ENCODE measurements around the gene KIRREL1. TPM values are rescaled to one million over a fixed set of nuclear protein-coding genes. Genes with fewer than 3 reads are reported as not detected.

The KIRREL1 gene
- total and polyA plus RNA-seq, 5 donors from 2014 or later = not detected

DNA sequence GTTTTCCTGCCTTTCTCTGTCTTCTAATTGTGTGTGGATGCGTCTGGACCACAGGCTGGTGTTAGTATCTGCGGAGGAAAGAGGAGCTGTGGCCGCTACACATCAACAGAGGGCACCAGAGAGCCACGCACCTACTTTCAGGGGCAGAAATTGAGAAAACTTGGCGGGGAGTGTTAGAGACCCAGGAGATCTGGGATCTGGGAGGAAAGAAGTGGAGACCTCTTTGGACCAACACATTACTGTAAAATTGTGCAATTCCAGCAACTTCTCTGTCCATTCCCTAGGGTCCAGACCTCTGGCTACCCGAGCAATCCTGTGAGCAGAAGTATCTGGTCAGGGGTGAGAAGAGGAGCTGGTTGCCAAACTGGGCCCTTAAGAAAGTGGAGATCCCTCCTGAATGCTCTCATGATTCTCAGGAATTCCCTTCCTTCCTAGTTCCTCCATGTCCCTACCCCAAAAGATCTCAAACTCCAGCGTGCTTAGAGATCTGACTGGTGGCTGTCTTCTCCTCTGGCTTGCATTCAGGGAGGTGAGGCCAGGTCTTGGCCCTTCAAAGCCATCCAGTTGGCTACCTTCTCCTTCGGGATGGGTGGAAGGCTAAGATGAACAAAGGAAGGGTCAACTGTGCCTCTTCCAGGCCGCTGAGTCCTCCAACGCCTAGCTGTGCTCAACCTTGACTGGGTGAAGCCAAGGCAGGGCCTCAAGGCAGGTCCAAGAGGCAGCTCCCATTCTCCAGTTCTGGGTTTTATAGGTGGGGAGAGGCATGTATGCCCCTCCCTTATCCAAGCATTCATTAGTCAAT, 1.2 kb upstream of the KIRREL1 start:
- H3K4me1 Mint-ChIP-seq = peaks cover 0 to 15% (median 0%) of the 10 kb centered on the region in 4 donors

GRCh38 chr1:157992833-157993146, 655 bp upstream of the KIRREL1 start:
- ATAC-seq (ENCODE audit: low read depth in 2 of 2) = no peak
- H3K4me1 Mint-ChIP-seq = peaks cover 0 to 15% (median 0%) of the 10 kb centered on the region in 4 donors
- no peak for DNase-seq
- Histone ChIP-seq H3K27ac (ENCODE audit: insufficient read depth, low read length, poor library complexity, severe bottlenecking) (no peak overlapping the region), H3K4me1 (ENCODE audit: control insufficient read depth, insufficient read depth, low read length, poor library complexity, severe bottlenecking) (peaks cover 4% of the 10 kb centered on the region), H3K27me3 (ENCODE audit: control insufficient read depth, insufficient read depth, low read length) (peaks cover 16% of the 10 kb centered on the region), H3K9me3 (ENCODE audit: control insufficient read depth in 2 of 2, low read length in 2 of 2) (no peaks in the 10 kb centered on the region), H3K4me3 (ENCODE audit: low read depth, low read length) (no peak overlapping the region), H3K36me3 (ENCODE audit: control insufficient read depth, insufficient read depth, low read length) (no peaks in the 10 kb centered on the region)
- peaks cover 0 to 2% (median 0%) of the 10 kb centered on the region in 7 donors for H3K9me3 Mint-ChIP-seq
- H3K36me3 Mint-ChIP-seq = peaks cover 3% of the 10 kb centered on the region
- H3K27me3 Mint-ChIP-seq = peaks cover 44% of the 10 kb centered on the region
- H3K4me3 Mint-ChIP-seq = no peak overlapping the region
- no peak overlapping the region for H3K27ac Mint-ChIP-seq

More for the DNA sequence above, 1.2 kb upstream of the KIRREL1 start:
- Histone ChIP-seq H3K27me3 (ENCODE audit: control insufficient read depth, insufficient read depth, low read length) (peaks cover 16% of the 10 kb centered on the region), H3K4me3 (ENCODE audit: low read depth, low read length) (no peak overlapping the region), H3K27ac (ENCODE audit: insufficient read depth, low read length, poor library complexity, severe bottlenecking) (no peak overlapping the region), H3K36me3 (ENCODE audit: control insufficient read depth, insufficient read depth, low read length) (no peaks in the 10 kb centered on the region), H3K9me3 (ENCODE audit: control insufficient read depth in 2 of 2, low read length in 2 of 2) (no peaks in the 10 kb centered on the region), H3K4me1 (ENCODE audit: control insufficient read depth, insufficient read depth, low read length, poor library complexity, severe bottlenecking) (peaks cover 4% of the 10 kb centered on the region)
- Mint-ChIP-seq H3K4me3 (no peak overlapping the region), H3K36me3 (peaks cover 3% of the 10 kb centered on the region), H3K27ac (no peak overlapping the region), H3K27me3 (peaks cover 45% of the 10 kb centered on the region), H3K9me3 (peaks cover 0 to 3% (median 0%) of the 10 kb centered on the region in 7 donors)
- DNase-seq = peak in 2 of 3 donors; percentile 13 to 31
- peak in 1 of 2 donors; percentile 52 for ATAC-seq (ENCODE audit: low read depth in 2 of 2)

GRCh38 chr1:157993918-157994605, 617 bp downstream of the KIRREL1 start:
- Histone ChIP-seq H3K27me3 (ENCODE audit: control insufficient read depth, insufficient read depth, low read length) (peaks cover 15% of the 10 kb centered on the region), H3K9me3 (ENCODE audit: control insufficient read depth in 2 of 2, low read length in 2 of 2) (no peaks in the 10 kb centered on the region), H3K4me3 (ENCODE audit: low read depth, low read length) (no peak overlapping the region), H3K4me1 (ENCODE audit: control insufficient read depth, insufficient read depth, low read length, poor library complexity, severe bottlenecking) (peaks cover 4% of the 10 kb centered on the region), H3K27ac (ENCODE audit: insufficient read depth, low read length, poor library complexity, severe bottlenecking) (no peak overlapping the region), H3K36me3 (ENCODE audit: control insufficient read depth, insufficient read depth, low read length) (no peaks in the 10 kb centered on the region)
- Mint-ChIP-seq H3K36me3 (peaks cover 3% of the 10 kb centered on the region), H3K27me3 (peaks cover 43% of the 10 kb centered on the region), H3K4me1 (peaks cover 0 to 15% (median 0%) of the 10 kb centered on the region in 4 donors), H3K27ac (no peak overlapping the region), H3K4me3 (peak overlapping the region in 1 of 4 donors; percentile 29), H3K9me3 (peaks cover 0 to 2% (median 0%) of the 10 kb centered on the region in 7 donors)
- DNase-seq (no peak), ATAC-seq (ENCODE audit: low read depth in 2 of 2) (no peak)

DNA sequence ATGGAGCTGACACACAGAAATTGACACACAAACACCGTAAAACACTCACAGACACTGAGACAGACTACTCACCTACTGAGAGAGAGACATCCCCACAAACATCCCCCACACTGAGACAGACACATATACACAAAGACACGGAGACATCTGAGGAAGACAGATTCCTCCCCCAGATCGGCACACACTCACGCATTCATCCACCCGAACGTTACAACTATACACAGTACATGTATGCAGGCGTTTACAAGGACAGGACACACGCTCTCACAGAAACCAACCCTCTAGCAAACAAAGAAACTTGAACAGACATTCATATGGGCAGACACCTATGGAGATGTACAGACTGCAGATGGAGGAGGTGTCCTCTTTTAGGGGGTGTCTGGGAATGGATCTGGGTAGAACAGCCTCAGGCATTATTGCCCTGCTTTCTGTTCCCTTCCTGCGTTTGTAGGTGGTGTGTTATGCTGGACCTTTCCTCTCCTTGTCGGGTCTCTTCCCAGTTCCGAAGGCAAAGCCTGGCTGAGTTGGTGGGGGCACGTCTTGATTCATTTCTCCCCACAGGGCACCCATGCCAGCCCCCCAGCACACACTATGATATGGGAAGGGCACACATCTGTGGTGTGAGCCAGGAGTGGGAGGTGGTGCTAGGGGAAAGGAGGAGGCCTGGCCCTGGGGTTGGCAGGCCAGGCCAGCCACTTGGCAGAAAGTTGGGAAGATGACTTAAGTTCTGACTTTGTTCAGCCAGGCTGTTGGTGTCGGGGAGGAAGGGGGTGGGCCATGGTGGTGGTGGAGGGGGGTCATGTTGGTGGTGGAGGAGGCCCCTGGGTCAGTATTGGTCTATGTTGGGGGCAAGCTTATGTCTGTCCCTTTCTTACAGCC, 1.5 kb downstream of the KIRREL1 start:
- Histone ChIP-seq H3K27me3 (ENCODE audit: control insufficient read depth, insufficient read depth, low read length) (peaks cover 11% of the 10 kb centered on the region), H3K9me3 (ENCODE audit: control insufficient read depth in 2 of 2, low read length in 2 of 2) (no peaks in the 10 kb centered on the region), H3K4me1 (ENCODE audit: control insufficient read depth, insufficient read depth, low read length, poor library complexity, severe bottlenecking) (peaks cover 4% of the 10 kb centered on the region), H3K36me3 (ENCODE audit: control insufficient read depth, insufficient read depth, low read length) (no peaks in the 10 kb centered on the region), H3K4me3 (ENCODE audit: low read depth, low read length) (no peak overlapping the region), H3K27ac (ENCODE audit: insufficient read depth, low read length, poor library complexity, severe bottlenecking) (no peak overlapping the region)
- peaks cover 0 to 2% (median 0%) of the 10 kb centered on the region in 7 donors for H3K9me3 Mint-ChIP-seq
- DNase-seq (no peak), ATAC-seq (ENCODE audit: low read depth in 2 of 2) (no peak)
- peak overlapping the region in 2 of 4 donors; percentile 1 to 26 for H3K4me3 Mint-ChIP-seq
- H3K4me1 Mint-ChIP-seq = peaks cover 0 to 15% (median 0%) of the 10 kb centered on the region in 4 donors
- no peak overlapping the region for H3K27ac Mint-ChIP-seq
- H3K27me3 Mint-ChIP-seq = peaks cover 43% of the 10 kb centered on the region
- peaks cover 3% of the 10 kb centered on the region for H3K36me3 Mint-ChIP-seq

DNA sequence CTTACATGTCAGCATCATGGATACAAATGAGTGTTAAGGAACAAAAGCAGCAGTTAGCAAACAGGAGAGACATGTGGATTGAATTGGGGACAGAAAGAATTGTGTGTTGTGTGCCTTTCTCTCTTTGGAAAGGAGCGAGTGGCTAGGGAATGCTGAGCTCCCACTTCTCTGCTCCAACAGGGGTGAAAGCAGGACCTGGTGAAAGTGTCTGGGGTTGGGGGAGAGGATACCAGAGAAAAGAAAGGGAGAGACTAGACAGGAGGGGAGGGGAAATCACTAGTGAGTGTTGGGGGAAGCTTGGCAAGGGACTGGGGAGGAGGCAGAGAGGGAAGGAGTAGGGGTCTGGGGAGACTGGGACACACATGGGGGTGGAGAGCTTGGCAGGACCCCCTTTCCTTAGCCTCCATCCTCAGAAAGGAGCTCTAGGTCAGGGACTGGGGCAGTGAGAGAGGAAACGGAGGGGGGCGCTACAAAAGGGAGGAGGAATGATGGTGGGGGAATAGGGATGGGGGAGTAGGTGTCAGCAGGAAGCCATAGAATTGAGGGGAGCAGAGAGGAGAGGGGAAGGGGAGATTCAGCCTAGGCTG, 2.2 kb downstream of the KIRREL1 start:
- Mint-ChIP-seq H3K27me3 (peaks cover 43% of the 10 kb centered on the region), H3K4me1 (peaks cover 0 to 15% (median 0%) of the 10 kb centered on the region in 4 donors), H3K4me3 (no peak overlapping the region), H3K27ac (no peak overlapping the region), H3K9me3 (peaks cover 0 to 2% (median 0%) of the 10 kb centered on the region in 7 donors), H3K36me3 (peaks cover 3% of the 10 kb centered on the region)
- Histone ChIP-seq H3K9me3 (ENCODE audit: control insufficient read depth in 2 of 2, low read length in 2 of 2) (no peaks in the 10 kb centered on the region), H3K4me1 (ENCODE audit: control insufficient read depth, insufficient read depth, low read length, poor library complexity, severe bottlenecking) (peaks cover 4% of the 10 kb centered on the region), H3K27ac (ENCODE audit: insufficient read depth, low read length, poor library complexity, severe bottlenecking) (no peak overlapping the region), H3K4me3 (ENCODE audit: low read depth, low read length) (no peak overlapping the region), H3K27me3 (ENCODE audit: control insufficient read depth, insufficient read depth, low read length) (peaks cover 12% of the 10 kb centered on the region), H3K36me3 (ENCODE audit: control insufficient read depth, insufficient read depth, low read length) (no peaks in the 10 kb centered on the region)
- ATAC-seq (ENCODE audit: low read depth in 2 of 2) (no peak), DNase-seq (no peak)

GRCh38 chr1:157996433-157996832, 3.0 kb downstream of the KIRREL1 start:
- Histone ChIP-seq H3K27ac (ENCODE audit: insufficient read depth, low read length, poor library complexity, severe bottlenecking) (no peak overlapping the region), H3K27me3 (ENCODE audit: control insufficient read depth, insufficient read depth, low read length) (peaks cover 10% of the 10 kb centered on the region), H3K4me1 (ENCODE audit: control insufficient read depth, insufficient read depth, low read length, poor library complexity, severe bottlenecking) (peaks cover 4% of the 10 kb centered on the region), H3K9me3 (ENCODE audit: control insufficient read depth in 2 of 2, low read length in 2 of 2) (no peaks in the 10 kb centered on the region), H3K36me3 (ENCODE audit: control insufficient read depth, insufficient read depth, low read length) (no peaks in the 10 kb centered on the region), H3K4me3 (ENCODE audit: low read depth, low read length) (no peak overlapping the region)
- Mint-ChIP-seq H3K27ac (no peak overlapping the region), H3K27me3 (peaks cover 36% of the 10 kb centered on the region), H3K9me3 (peaks cover 0 to 2% (median 0%) of the 10 kb centered on the region in 7 donors), H3K4me3 (no peak overlapping the region), H3K4me1 (peaks cover 0 to 15% (median 0%) of the 10 kb centered on the region in 4 donors), H3K36me3 (peaks cover 3% of the 10 kb centered on the region)
- DNase-seq (no peak), ATAC-seq (ENCODE audit: low read depth in 2 of 2) (no peak)

- Histone ChIP-seq H3K4me1 (ENCODE audit: control insufficient read depth, insufficient read depth, low read length, poor library complexity, severe bottlenecking) (no peaks in the 10 kb centered on the region), H3K4me3 (ENCODE audit: low read depth, low read length) (no peak overlapping the region), H3K27ac (ENCODE audit: insufficient read depth, low read length, poor library complexity, severe bottlenecking) (no peak overlapping the region), H3K9me3 (ENCODE audit: control insufficient read depth in 2 of 2, low read length in 2 of 2) (no peaks in the 10 kb centered on the region), H3K27me3 (ENCODE audit: control insufficient read depth, insufficient read depth, low read length) (peaks cover 3% of the 10 kb centered on the region), H3K36me3 (ENCODE audit: control insufficient read depth, insufficient read depth, low read length) (no peaks in the 10 kb centered on the region)
- Mint-ChIP-seq H3K27ac (no peak overlapping the region), H3K4me3 (no peak overlapping the region), H3K9me3 (no peaks in the 10 kb centered on the region), H3K36me3 (no peaks in the 10 kb centered on the region), H3K4me1 (no peaks in the 10 kb centered on the region), H3K27me3 (peaks cover 8% of the 10 kb centered on the region)
- ATAC-seq (ENCODE audit: low read depth in 2 of 2) = no peak
- DNase-seq = no peak
Measured at GRCh38 chr1:158000507-158000906, 7.1 kb downstream of the KIRREL1 start.

Data from CD4-positive, CD25-positive, alpha-beta regulatory T cell (primary cell).